22Rv1 (cell line): ENCODE results near the gene SH3RF3.

Source experiments
- ZFX ChIP-seq: fragments of 450-650 bp; IDR thresholded peaks from 2 replicates; pipeline ENCODE4 v1.6.1; 2017; ENCODE audit warnings: antibody characterized with exemption, borderline replicate concordance
- TF ChIP-seq, protein P1 (sequence below): fragments of 450-650 bp; IDR thresholded peaks from 2 replicates; pipeline ENCODE4 v1.5.1; 2017; ENCODE audit warnings: mild to moderate bottlenecking

GRCh38 chr2:109125593-109126500 is 3.2 kb upstream of the SH3RF3 start:
- TF ChIP-seq, protein P1, sequence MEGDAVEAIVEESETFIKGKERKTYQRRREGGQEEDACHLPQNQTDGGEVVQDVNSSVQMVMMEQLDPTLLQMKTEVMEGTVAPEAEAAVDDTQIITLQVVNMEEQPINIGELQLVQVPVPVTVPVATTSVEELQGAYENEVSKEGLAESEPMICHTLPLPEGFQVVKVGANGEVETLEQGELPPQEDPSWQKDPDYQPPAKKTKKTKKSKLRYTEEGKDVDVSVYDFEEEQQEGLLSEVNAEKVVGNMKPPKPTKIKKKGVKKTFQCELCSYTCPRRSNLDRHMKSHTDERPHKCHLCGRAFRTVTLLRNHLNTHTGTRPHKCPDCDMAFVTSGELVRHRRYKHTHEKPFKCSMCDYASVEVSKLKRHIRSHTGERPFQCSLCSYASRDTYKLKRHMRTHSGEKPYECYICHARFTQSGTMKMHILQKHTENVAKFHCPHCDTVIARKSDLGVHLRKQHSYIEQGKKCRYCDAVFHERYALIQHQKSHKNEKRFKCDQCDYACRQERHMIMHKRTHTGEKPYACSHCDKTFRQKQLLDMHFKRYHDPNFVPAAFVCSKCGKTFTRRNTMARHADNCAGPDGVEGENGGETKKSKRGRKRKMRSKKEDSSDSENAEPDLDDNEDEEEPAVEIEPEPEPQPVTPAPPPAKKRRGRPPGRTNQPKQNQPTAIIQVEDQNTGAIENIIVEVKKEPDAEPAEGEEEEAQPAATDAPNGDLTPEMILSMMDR, result no peak
- no peak for TF ChIP-seq ZFX
